DMS 273 treated with DMSO at 0.1 percent for 48 hours (cell line): ENCODE data around the gene DHRS12.

Experiments
- DNase-seq: peaks from one replicate; lab custom pipeline; 2025; lab: John Stamatoyannopoulos, UW

The DHRS12 gene

GRCh38 chr13:51758691-51759090 is 45.3 kb downstream of the DHRS12 start:
- DNase-seq = no peak

- DNase-seq = no peak
Observed at GRCh38 chr13:51756651-51757050, 47.3 kb downstream of the DHRS12 start.

GRCh38 chr13:51747438-51748434 is 56.2 kb downstream of the DHRS12 start:
- no peak for DNase-seq

GRCh38 chr13:51746802-51747201 is 57.2 kb downstream of the DHRS12 start:
- DNase-seq = no peak

GRCh38 chr13:51745243-51745642 is 58.7 kb downstream of the DHRS12 start:
- no peak for DNase-seq

GRCh38 chr13:51742611-51743010 is 61.4 kb downstream of the DHRS12 start:
- DNase-seq = no peak

GRCh38 chr13:51742031-51742430 is 61.9 kb downstream of the DHRS12 start:
- DNase-seq = no peak

GRCh38 chr13:51740698-51741097 is 63.3 kb downstream of the DHRS12 start:
- no peak for DNase-seq

GRCh38 chr13:51739027-51739764 is 64.8 kb downstream of the DHRS12 start:
- no peak for DNase-seq

GRCh38 chr13:51738226-51738905 is 65.6 kb downstream of the DHRS12 start:
- no peak for DNase-seq

GRCh38 chr13:51737609-51738008 is 66.4 kb downstream of the DHRS12 start:
- no peak for DNase-seq

GRCh38 chr13:51734786-51735185 is 69.2 kb downstream of the DHRS12 start:
- no peak for DNase-seq

- no peak for DNase-seq
Observed at GRCh38 chr13:51733374-51734298, 70.3 kb downstream of the DHRS12 start.

GRCh38 chr13:51731759-51732158 is 72.2 kb downstream of the DHRS12 start:
- DNase-seq = no peak

GRCh38 chr13:51730927-51731326 is 73.0 kb downstream of the DHRS12 start:
- no peak for DNase-seq

GRCh38 chr13:51729866-51730553 is 74.0 kb downstream of the DHRS12 start:
- no peak for DNase-seq

- no peak for DNase-seq
Observed at GRCh38 chr13:51728972-51729371, 75.0 kb downstream of the DHRS12 start.

- no peak for DNase-seq
Observed at GRCh38 chr13:51728275-51728673, 75.7 kb downstream of the DHRS12 start.

- no peak for DNase-seq
Observed at GRCh38 chr13:51727634-51728274, 76.2 kb downstream of the DHRS12 start.
